Ishikawa (cell line): Measurements from ENCODE around the gene SYNPO.

Experiments
- CEBPB ChIP-seq: IDR thresholded peaks from 2 replicates; pipeline ENCODE4 v1.6.1; 2012
- CREB1 ChIP-seq: IDR thresholded peaks from 2 replicates; pipeline ENCODE4 v1.6.1; 2012; ENCODE audit warnings: low read depth
- EP300 ChIP-seq: IDR thresholded peaks from 2 replicates; pipeline ENCODE4 v1.6.1; 2012; ENCODE audit warnings: borderline replicate concordance
- MAX ChIP-seq: IDR thresholded peaks from 2 replicates; pipeline ENCODE4 v1.6.1; 2012
- RAD21 ChIP-seq: IDR thresholded peaks from 2 replicates; pipeline ENCODE4 v1.6.1; 2012; ENCODE audit warnings: low read depth
- REST ChIP-seq: IDR thresholded peaks from 2 replicates; pipeline ENCODE4 v1.6.1; 2012; ENCODE audit warnings: low read depth, mild to moderate bottlenecking

GRCh38 chr5:150672237-150672883 is 31.9 kb downstream of the SYNPO start:
- TF ChIP-seq MAX (no peak), EP300 (no peak), CEBPB (no peak), CREB1 (no peak), RAD21 (no peak), REST (no peak)
